Skeletal muscle cell (primary cell): ENCODE measurements around the gene TTC22.

Experiments used
- DNase-seq: peaks from one replicate; pipeline ENCODE4 v3.0.0-alpha.2; 2010; ENCODE audit warnings: low read depth
- H3K4me3 ChIP-seq: 2 replicates; pipeline ENCODE4 v1.5.1; 2011; ENCODE audit warnings: low read depth, mild to moderate bottlenecking, control low read depth, low read length, moderate library complexity

The TTC22 gene

DNA sequence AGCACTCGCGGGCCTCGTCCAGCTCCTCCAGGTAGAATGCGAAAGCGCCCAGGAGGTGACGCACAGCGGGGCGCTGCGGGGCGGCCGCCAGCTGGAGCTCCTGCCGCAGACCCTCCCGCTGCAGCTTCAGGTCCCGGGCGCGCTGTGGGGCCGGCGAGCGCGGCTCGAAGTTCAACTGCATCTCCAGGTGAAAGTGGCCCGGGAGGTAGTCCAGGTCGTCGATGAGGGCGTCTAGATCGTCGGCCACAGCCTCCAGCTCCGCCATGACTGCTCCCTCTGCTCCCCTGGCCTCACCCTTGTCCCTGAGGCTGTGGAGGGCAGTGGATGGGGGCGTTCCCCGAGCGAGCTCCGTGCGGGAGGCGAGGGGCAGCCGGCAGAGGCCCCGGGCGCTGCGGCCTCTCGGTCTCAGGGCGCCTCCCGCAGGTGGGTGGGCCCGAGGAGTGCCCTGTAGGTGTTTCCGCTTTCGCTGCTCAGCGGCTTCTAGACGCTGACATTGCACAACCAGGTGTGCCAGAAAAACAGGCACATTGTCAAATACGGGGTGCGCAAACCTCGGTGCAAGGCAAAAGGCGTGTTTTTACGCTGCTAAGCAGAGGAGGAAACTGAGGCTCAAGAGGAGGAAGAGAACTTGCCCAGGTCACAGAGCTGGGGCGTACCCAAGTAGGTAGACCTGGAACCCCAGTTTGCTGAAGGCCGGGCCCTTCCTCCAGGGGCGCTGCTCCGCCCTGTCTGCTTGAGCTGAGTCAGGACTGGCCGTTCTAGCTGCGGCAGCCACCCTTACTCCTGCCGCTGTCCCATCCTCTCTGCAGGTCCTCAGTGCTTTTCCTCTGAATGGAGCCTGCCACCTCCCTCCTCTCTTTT is at the start of gene TTC22:
Gene TTC22 (minus strand): TSS at position 425 of the 861 bp plus-strand sequence. CDS start 160 bp downstream, at position 265.
- peak within 1 kb of the TSS; percentile 5 for H3K4me3 ChIP-seq
- no peak for DNase-seq

DNA sequence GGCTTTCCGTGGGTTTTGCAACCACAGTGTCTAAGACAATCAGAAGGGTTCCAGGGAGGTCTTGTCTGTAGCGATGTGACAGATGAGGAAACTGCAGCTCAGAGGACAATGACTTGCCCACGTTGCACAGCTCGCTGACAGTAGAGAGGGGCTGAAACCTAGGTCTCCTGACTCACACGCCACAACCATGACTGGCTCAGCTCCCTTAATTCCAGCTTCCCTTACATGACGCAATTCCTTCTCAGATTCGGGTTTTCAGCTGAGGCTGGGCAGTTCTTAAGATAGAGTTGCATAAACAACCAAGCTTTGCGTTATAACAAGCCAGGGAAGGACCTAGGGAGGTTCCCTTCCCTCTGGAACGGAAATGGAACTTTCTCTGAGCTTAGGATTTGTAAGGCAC is 49.6 kb upstream of the TTC22 start:
- peak; percentile 82 for DNase-seq
- H3K4me3 ChIP-seq = no peak overlapping the region

- DNase-seq = no peak
- no peak overlapping the region for H3K4me3 ChIP-seq
These were observed 49.1 kb upstream of the TTC22 start for GRCh38 chr1:54850069-54850730.

- H3K4me3 ChIP-seq = no peak overlapping the region
- no peak for DNase-seq
These were observed 48.3 kb upstream of the TTC22 start for GRCh38 chr1:54849219-54850068.

- H3K4me3 ChIP-seq = no peak overlapping the region
- no peak for DNase-seq
These were observed 47.2 kb upstream of the TTC22 start for GRCh38 chr1:54848134-54848948.

DNA sequence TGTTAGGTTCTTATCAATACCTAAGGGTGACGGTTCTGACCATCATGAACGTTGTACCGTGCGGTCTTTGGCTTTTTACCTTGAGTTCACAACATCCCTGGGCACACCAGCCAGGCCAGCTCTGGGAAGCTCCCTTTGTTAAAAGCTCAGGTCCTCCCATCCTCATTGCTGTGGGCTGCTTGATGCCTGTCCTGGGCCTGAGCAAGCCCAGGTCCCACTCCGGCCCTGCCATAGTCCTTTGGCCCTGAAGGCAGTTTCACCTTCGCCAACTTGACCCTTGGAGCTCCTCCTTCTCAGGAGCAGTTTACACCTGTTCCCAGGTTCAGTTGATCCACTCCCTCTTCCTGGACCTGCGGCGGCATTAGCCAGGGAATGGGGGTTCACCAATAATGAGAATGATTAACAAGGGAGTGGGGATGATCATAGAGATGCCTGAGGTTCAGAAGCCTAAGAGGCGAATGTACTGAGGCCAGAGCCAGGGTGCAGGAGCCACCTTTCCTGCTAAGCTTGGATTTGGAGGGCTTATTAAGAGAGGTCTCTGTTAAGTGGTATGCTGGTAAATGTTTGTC is 45.7 kb upstream of the TTC22 start:
- H3K4me3 ChIP-seq = no peak overlapping the region
- DNase-seq = no peak

DNA sequence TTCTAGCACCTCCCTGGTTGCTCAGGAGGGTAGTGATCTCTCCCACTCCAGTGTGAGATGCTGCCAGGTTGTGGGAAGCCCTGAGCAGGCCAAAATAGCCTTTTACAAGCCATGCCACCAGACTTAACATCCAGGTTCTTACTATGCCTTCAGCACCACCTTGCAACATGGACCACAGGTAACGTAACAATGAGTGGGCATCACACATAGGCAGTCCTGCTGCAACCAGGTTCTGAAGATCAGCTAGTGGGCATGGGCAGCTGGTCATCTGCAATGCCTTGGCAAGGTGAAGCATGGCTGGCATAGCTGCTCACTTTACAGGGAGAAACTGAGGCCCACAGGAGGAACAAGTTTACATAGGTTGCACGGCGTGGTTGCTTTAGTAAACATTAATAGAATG is 45.2 kb upstream of the TTC22 start:
- no peak for DNase-seq
- no peak overlapping the region for H3K4me3 ChIP-seq

GRCh38 chr1:54845772-54846171 is 44.6 kb upstream of the TTC22 start:
- no peak overlapping the region for H3K4me3 ChIP-seq
- DNase-seq = no peak

- DNase-seq = no peak
- no peak overlapping the region for H3K4me3 ChIP-seq
These were observed 43.4 kb upstream of the TTC22 start for GRCh38 chr1:54844564-54844963.

DNA sequence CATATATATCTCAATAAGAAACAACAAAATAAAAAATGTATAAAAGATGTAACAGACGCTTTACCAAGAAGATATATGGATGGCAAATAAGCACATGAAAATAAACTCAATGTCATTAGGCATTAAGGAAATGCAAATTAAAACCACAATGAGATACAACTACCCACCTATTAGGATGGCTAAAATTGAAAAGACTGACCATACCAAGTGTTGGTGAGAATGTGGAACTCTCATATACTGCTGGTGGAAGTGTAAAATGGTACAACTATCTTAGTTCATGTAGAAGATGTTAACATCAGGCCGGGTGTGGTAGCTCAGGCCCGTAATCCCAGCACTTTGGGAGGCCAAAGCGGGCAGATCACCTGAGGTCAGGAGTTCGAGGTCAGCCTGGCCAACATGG is 42.3 kb upstream of the TTC22 start:
- DNase-seq = no peak
- H3K4me3 ChIP-seq = no peak overlapping the region

DNA sequence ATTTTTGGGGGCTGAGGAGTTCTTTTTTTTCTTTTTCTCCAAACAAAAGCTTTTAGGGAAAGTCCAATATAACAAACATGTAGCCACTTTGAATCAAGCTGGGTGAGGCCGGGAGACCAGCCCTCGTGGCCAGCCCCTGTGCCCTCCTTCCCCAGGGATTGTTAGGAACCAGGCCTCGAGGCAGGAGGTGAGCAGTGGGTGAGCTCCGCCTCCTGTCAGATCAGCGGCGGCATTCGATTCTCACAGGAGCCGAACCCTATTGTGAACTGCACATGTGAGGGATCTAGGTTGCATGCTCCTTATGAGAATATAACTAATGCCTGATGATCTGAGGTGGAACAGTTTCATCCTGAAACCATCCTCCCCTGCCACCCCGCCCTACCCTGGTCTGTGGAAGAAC is 41.8 kb upstream of the TTC22 start:
- DNase-seq = no peak
- H3K4me3 ChIP-seq = no peak overlapping the region

DNA sequence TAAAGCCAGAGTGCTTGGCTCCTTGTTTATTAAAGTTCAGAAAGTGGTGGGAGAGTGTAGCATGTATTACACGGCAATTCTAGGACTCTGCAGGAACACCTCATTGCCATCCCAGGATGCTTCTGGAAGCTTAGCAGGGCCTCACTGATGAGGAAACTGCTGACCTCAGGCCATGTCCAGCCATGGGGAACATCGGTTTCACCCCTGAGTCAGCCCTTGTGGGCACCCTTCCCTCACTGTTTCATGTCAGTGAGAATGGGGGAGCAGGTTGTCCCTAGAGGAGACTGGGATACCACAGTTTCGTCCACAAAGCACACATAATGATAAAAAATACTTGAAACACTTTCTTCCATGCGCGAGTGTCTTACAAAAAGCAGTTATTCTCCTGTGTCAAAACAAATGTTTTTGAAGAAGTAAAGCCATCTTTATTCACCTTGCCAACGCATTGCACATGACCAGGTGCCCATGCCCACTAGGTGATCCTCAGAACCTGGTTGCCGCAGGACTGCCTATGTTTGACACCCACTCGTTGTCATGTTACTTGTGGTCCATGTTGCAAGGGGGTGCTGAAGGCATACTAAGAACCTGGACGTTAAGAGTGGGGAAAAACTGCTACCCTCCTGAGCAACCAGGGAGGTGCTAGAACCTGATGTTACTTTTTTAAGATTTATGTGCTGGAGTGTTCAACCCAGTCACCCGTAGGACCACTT is 41.2 kb upstream of the TTC22 start:
- H3K4me3 ChIP-seq = no peak overlapping the region

DNA sequence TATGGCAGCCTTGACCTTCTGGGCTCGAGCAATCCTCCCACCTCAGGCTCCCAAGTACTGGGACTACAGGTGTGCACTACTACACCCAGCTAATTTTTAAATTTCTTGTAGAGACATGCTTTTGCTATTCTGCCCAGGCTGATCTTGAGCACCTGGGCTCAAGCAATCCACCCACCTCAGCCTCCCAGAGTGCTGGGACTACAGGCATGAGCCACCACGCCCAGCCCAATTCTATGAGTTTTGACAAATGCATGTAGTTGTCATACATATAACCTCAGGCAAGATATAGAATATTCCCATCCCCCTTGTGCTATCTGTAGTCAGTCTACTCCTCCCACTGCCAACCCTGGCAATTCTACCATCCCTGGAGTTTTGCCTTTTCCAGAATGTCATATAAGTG is 38.7 kb upstream of the TTC22 start:
- H3K4me3 ChIP-seq = no peak overlapping the region
- no peak for DNase-seq

More for the DNA sequence above, 41.2 kb upstream of the TTC22 start:
- DNase-seq = no peak

- DNase-seq = no peak
- no peak overlapping the region for H3K4me3 ChIP-seq
These were observed 37.5 kb upstream of the TTC22 start for GRCh38 chr1:54838565-54839180.

GRCh38 chr1:54837002-54837853 is 36.1 kb upstream of the TTC22 start:
- no peak overlapping the region for H3K4me3 ChIP-seq
- DNase-seq = no peak

GRCh38 chr1:54836594-54836993 is 35.5 kb upstream of the TTC22 start:
- no peak overlapping the region for H3K4me3 ChIP-seq
- DNase-seq = no peak

DNA sequence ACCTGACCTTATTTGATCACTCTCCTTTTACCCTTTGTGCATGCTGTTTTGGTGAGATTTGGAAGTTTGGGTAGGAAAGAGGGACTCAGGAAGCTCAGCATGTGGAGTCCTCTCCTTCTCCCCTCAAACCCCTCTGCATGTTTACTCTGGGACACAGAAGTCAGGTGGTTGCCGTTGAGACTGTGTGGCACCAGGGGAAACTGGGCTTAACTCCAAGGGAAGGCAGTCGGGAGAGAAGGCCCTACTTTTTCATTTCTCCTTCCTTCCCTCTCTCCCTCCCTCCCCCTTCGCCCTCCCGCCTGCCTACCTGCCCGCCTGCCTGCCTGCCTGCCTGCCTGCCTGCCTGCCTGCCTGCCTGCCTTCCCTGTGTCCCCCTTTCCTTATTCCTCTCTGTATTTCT is 34.8 kb upstream of the TTC22 start:
- no peak for DNase-seq
- H3K4me3 ChIP-seq = no peak overlapping the region
